OCI-LY3 (cell line): ENCODE data around the gene CD79A.

Source experiments
- CTCF ChIP-seq: fragments of 200-600, 300-600 bp; sonication (generic); IDR thresholded peaks from 2 replicates; pipeline ENCODE4 v1.5.1; 2014; ENCODE audit warnings: antibody characterized with exemption, low read length, low read depth
- EZH2phosphoT487 ChIP-seq: fragments of 200-600 bp; shearing (Covaris generic); IDR thresholded peaks from 2 replicates; pipeline ENCODE4 v1.6.1; 2018; ENCODE audit warnings: antibody characterized with exemption, mixed run types, low read depth

- TF ChIP-seq CTCF: no peak
- no peak for TF ChIP-seq EZH2phosphoT487
These were observed 19.5 kb downstream of the CD79A start for GRCh38 chr19:41896581-41896942.
